IgD-negative memory B cell (primary cell): ENCODE results near the gene SIGLEC15. TPM values are rescaled to one million over a fixed set of nuclear protein-coding genes. Genes with fewer than 3 reads are reported as not detected.

Experiments used
- H3K27ac Mint-ChIP-seq, 3 donors: one replicate each; pipeline ENCODE4 v1.8.0; 2020 to 2022; ENCODE audit warnings: mild to moderate bottlenecking in 3 of 3, mixed read lengths in 3 of 3, moderate library complexity in 1 of 3
- H3K27me3 Mint-ChIP-seq: one replicate; pipeline ENCODE4 v1.8.0; 2021; ENCODE audit warnings: mixed read lengths
- H3K36me3 Mint-ChIP-seq: one replicate; pipeline ENCODE4 v1.8.0; 2020; ENCODE audit warnings: mild to moderate bottlenecking, mixed read lengths
- H3K4me1 Mint-ChIP-seq, 3 donors: one replicate each; pipeline ENCODE4 v1.8.0; 2020 to 2022; ENCODE audit warnings: mixed read lengths in 3 of 3, mild to moderate bottlenecking in 1 of 3
- H3K4me3 Mint-ChIP-seq, 4 donors: one replicate each; pipeline ENCODE4 v1.8.0; 2020 to 2022; ENCODE audit warnings: mild to moderate bottlenecking in 4 of 4, mixed read lengths in 4 of 4, moderate library complexity in 3 of 4
- H3K9me3 Mint-ChIP-seq, 3 donors: one replicate each; pipeline ENCODE4 v1.8.0; 2020 to 2021; ENCODE audit warnings: mixed read lengths in 3 of 3, mild to moderate bottlenecking in 1 of 3
- polyA plus RNA-seq: library from polyadenylated mRNA; unstranded; fragments of 300-500 nt; fragmentation: Illumina TruSeq; gene quantifications from one replicate; pipeline ENCODE4 v1.2.3, GENCODE V29; 2021

The SIGLEC15 gene, protein sequence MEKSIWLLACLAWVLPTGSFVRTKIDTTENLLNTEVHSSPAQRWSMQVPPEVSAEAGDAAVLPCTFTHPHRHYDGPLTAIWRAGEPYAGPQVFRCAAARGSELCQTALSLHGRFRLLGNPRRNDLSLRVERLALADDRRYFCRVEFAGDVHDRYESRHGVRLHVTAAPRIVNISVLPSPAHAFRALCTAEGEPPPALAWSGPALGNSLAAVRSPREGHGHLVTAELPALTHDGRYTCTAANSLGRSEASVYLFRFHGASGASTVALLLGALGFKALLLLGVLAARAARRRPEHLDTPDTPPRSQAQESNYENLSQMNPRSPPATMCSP
- polyA plus RNA-seq = not detected

DNA sequence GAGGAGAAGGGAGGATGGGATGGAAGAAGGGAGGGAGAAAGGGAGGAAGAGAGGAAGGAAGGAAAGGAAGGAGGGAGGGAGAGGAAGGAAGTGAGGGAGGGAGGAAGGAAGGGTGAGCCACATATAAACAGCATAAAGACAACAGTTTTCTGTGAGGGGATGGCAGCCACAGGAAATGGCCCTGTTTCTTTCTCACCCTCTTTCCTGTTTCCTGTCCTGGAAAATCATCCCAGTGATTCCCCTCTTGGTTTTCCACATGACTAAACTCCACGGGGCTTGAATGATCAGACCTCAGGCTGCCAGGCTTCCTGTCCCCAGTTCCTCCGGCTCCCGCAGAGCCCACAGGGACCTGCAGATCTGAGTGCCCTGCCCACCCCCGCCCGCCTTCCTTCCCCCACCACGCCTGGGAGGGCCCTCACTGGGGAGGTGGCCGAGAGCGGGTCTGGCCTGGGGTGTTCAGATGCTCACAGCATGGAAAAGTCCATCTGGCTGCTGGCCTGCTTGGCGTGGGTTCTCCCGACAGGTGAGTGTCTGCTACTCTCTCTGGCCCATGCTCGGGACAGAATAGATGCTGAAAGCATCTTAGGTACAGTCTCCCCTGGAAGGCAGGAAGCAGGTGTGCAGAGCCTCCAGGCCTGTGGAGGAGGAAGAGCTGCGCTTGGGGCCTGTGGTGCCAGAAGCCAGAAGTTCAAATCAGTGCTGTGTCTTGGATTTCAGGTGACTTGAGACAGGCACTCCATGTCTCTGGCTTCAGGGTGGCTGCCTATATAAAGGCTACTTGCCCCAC is at the start of gene SIGLEC15:
Gene SIGLEC15, plus strand, starts transcription at position 418 of the 787 bp plus-strand sequence. Its CDS starts 54 bp downstream, at position 472.
- H3K27me3 Mint-ChIP-seq = peaks cover 9% of the 10 kb centered on the region
- peak within 1 kb of the TSS in 1 of 3 donors; percentile 69 for H3K27ac Mint-ChIP-seq
- peak within 1 kb of the TSS in 2 of 4 donors; percentile 56 to 90 for H3K4me3 Mint-ChIP-seq
- H3K36me3 Mint-ChIP-seq = no peaks in the 10 kb centered on the region
- H3K9me3 Mint-ChIP-seq = peaks cover 4 to 7% (median 6%) of the 10 kb centered on the region in 3 donors
- H3K4me1 Mint-ChIP-seq = peaks cover 8 to 13% (median 10%) of the 10 kb centered on the region in 3 donors

DNA sequence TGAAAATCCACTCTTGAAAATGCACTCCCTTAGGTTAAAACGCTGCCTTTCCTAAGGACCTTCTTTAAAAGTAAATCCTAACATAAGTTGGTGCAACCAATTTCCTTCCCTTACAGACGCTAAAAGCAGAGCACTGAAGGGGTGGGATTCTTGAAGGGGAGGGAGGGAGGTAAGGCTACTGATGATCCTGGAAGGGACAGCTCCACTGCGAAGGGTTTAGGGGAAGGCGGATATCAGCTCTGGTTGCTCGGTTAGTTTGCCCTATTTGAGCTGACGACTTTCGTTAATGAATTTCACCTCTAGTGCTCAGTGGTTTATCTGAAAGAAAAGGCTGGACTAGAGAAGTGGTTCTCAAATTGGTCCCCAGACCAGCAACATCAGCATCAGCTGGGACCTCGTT is 49.7 kb upstream of the SIGLEC15 start:
- Mint-ChIP-seq H3K27ac (no peak overlapping the region), H3K27me3 (peaks cover 25% of the 10 kb centered on the region), H3K9me3 (no peaks in the 10 kb centered on the region), H3K4me3 (peak overlapping the region; percentile 83 to 93 (median 90)), H3K4me1 (peaks cover 10 to 21% (median 14%) of the 10 kb centered on the region in 3 donors), H3K36me3 (no peaks in the 10 kb centered on the region)

DNA sequence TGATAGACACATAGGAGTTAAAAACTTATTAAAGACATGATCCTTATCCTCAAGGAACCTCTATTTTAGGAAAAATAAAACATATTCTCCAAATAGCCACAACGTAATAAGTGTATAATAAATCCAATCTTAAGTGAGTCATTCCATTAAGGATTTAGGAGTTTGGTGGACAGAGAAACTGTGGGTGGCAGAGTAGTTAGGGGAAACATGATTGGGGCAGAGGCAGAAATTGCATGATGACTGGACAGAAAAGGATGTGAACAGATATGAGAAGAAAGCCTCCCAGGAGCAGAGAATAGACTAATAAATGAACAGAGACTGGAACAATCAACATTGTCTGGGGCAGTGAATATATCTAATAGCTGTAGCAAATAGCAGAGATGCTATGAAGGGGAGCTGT is 48.1 kb upstream of the SIGLEC15 start:
- Mint-ChIP-seq H3K4me3 (peak overlapping the region in 1 of 4 donors; percentile 1), H3K9me3 (peaks cover 0 to 2% (median 0%) of the 10 kb centered on the region in 3 donors), H3K27me3 (peaks cover 33% of the 10 kb centered on the region), H3K4me1 (peaks cover 10 to 21% (median 14%) of the 10 kb centered on the region in 3 donors), H3K36me3 (no peaks in the 10 kb centered on the region), H3K27ac (no peak overlapping the region)

DNA sequence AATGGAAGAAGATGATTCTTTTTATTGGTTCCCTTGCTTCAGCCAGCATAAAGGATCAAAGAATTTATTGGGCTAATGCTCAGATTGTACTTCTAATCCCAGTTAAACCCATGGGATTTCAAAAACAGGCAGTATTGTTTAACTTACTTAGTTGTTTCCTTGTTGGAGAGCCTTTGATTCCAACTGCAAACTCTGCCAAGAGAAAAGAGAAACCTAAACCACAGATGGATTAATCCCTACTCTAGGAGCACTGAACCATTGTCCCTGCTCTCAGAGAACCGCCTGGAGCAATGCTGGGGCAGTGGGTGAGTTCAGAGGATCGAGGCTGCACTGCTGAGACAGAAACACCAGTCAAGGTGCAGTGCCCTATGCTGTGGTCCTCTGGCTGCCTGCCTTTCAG is 44.9 kb upstream of the SIGLEC15 start:
- H3K9me3 Mint-ChIP-seq = peaks cover 0 to 2% (median 0%) of the 10 kb centered on the region in 3 donors
- H3K4me1 Mint-ChIP-seq = peaks cover 0 to 4% (median 1%) of the 10 kb centered on the region in 3 donors
- H3K4me3 Mint-ChIP-seq = no peak overlapping the region
- H3K27me3 Mint-ChIP-seq = peaks cover 31% of the 10 kb centered on the region
- H3K27ac Mint-ChIP-seq = no peak overlapping the region
- no peaks in the 10 kb centered on the region for H3K36me3 Mint-ChIP-seq

DNA sequence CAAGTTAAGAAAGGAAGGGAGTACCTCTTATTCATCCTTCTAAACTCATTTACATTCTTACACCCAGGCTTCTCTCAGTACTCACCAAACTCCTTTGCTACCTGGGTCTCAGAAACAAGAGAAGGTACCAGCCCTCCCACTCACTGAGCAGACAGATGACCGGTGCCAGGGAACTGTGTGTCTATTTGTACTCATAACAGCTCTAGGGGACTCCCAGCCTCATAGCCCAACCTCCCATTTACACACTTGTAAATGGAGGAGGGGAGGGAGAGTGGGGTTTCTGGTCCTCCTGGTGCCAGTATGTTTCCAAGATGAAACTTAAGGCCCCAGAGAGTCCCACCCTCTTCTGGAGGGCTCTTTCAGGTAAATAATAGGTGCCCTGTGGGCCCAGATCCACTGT is 42.8 kb upstream of the SIGLEC15 start:
- Mint-ChIP-seq H3K4me3 (no peak overlapping the region), H3K36me3 (no peaks in the 10 kb centered on the region), H3K27me3 (peaks cover 23% of the 10 kb centered on the region), H3K4me1 (no peaks in the 10 kb centered on the region), H3K9me3 (peaks cover 0 to 2% (median 0%) of the 10 kb centered on the region in 3 donors), H3K27ac (no peak overlapping the region)

DNA sequence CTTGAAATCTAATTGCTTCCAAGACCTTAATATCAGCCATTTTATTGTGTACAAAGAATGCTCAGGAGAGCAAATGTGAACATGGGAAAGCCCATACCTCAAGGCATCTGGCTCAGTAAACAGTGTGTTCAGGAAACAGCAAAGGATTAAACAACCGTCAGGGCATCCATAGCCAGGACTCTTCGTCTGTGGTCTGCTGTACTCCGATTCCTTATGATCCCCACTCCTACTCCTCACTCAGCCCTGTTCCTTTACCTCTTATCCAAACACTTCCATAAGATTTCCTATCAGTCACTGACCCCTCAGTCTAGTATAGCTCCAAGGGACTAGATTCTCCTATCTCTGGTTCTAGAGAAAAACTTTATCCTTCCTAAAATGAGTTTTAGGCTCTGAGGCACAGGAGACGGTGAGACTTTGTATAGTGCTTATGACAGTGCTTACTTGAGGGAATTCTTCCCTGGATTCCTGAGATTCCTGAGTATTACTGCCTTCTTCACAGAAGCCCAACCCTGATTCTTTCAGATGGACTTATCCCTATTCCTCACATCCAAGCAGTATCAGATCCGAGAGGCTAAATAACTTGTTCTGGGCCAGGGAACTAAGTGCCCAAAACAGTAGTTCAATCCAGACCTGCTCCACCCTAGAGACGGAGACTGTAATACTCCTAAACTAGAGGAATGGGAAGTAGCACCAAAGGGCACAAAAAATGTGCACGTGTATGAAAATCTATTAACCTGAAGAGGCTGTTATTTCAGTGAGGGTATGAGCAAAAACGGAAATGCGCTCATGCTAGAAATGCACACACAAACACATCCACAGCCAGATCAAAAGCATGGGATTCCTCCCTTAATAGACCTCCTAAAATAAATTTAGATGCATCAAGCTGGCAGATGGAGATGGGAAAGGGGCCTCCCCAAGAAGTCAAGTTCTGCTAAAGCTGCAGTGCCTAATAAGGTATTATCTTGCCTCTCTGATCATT is 42.1 kb upstream of the SIGLEC15 start:
- no peak overlapping the region for H3K27ac Mint-ChIP-seq
- peaks cover 19% of the 10 kb centered on the region for H3K27me3 Mint-ChIP-seq
- no peak overlapping the region for H3K4me3 Mint-ChIP-seq
- no peaks in the 10 kb centered on the region for H3K36me3 Mint-ChIP-seq
- peaks cover 0 to 4% (median 0%) of the 10 kb centered on the region in 3 donors for H3K9me3 Mint-ChIP-seq
- no peaks in the 10 kb centered on the region for H3K4me1 Mint-ChIP-seq

DNA sequence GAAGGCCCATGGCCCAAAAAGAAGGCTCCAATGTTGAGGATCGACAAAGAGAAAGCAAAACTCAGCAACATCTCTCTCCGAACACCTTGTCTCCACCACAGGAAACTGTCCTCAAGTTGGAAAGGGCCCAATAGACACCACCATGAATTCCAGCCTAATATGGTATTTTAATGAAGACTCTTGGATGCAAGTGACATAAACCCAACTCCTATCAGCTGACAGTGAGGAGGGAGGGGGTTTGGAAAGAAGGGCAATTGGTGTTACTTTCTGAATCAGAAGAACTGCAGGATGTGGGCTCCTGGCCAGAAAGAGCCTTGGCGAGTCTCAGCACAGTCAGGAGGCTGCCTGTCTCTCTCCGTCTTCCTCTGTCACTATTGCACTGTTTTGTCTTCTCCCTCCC is 40.3 kb upstream of the SIGLEC15 start:
- no peaks in the 10 kb centered on the region for H3K36me3 Mint-ChIP-seq
- peaks cover 12% of the 10 kb centered on the region for H3K27me3 Mint-ChIP-seq
- no peak overlapping the region for H3K27ac Mint-ChIP-seq
- H3K9me3 Mint-ChIP-seq = peaks cover 0 to 4% (median 0%) of the 10 kb centered on the region in 3 donors
- no peak overlapping the region for H3K4me3 Mint-ChIP-seq
- no peaks in the 10 kb centered on the region for H3K4me1 Mint-ChIP-seq

DNA sequence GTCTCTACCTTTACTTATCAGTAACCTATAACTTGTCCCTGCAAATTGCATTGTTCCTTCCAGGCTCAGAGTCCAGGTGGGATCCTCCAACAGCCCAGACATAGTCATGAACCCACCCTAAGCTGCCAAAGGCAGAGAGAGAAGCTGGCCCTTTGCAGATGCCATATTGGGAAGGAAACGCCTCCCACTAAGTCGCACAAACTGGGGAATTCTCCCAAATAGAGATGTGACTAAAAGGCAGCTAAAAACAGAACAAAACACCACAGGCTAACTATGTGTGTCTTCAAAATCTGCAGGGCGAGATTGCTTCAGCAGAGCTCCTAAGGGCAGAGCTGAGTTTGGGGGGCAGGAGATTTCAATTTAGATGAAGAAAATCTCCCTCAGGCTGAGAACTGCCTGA is 38.5 kb upstream of the SIGLEC15 start:
- Mint-ChIP-seq H3K9me3 (peaks cover 0 to 2% (median 0%) of the 10 kb centered on the region in 3 donors), H3K27ac (no peak overlapping the region), H3K4me3 (no peak overlapping the region), H3K36me3 (peaks cover 4% of the 10 kb centered on the region), H3K27me3 (peaks cover 8% of the 10 kb centered on the region), H3K4me1 (no peaks in the 10 kb centered on the region)

DNA sequence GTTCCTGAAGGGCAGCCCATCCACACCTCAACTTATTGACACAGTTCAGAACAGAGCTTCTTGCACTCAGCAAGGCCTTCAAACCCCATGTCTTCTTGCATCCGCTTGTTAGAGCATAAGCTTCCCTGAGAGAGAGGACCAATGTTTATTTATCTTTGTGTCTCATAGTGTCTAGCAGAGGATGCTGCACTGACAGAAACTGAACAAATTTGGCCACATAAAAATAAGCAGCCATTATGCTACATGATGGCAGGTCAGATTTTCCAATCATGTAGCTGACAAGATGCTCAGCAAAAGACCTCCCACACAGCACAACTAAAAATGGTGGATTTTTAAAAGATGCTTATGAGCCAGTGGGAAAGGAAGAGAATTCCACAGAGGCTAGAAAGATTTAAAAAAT is 38.1 kb upstream of the SIGLEC15 start:
- Mint-ChIP-seq H3K27ac (no peak overlapping the region), H3K4me1 (no peaks in the 10 kb centered on the region), H3K27me3 (peaks cover 5% of the 10 kb centered on the region), H3K36me3 (peaks cover 4% of the 10 kb centered on the region), H3K9me3 (peaks cover 0 to 2% (median 0%) of the 10 kb centered on the region in 3 donors), H3K4me3 (no peak overlapping the region)

DNA sequence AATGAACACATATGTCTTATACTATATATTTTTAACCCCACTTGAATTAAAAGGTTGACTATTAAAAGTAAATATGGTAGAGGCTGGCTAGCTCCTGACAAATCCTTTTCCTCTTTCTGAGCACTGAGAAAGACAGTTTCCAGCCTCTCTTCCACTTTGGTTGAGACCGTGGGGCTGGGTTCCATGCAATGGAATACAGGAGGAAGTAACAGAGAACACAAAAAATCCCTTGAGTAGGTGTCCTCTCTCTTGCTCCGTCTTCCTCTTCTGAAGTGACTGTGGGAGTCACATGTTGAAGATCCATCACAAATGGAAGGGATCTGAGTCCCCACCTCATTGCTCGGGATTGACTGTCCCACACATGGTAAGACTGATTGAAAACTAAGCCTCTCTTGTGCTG is 36.6 kb upstream of the SIGLEC15 start:
- H3K36me3 Mint-ChIP-seq = peaks cover 4% of the 10 kb centered on the region
- no peak overlapping the region for H3K4me3 Mint-ChIP-seq
- peaks cover 0 to 3% (median 2%) of the 10 kb centered on the region in 3 donors for H3K9me3 Mint-ChIP-seq
- no peak overlapping the region for H3K27ac Mint-ChIP-seq
- no peaks in the 10 kb centered on the region for H3K27me3 Mint-ChIP-seq
- H3K4me1 Mint-ChIP-seq = peaks cover 0 to 3% (median 0%) of the 10 kb centered on the region in 3 donors

DNA sequence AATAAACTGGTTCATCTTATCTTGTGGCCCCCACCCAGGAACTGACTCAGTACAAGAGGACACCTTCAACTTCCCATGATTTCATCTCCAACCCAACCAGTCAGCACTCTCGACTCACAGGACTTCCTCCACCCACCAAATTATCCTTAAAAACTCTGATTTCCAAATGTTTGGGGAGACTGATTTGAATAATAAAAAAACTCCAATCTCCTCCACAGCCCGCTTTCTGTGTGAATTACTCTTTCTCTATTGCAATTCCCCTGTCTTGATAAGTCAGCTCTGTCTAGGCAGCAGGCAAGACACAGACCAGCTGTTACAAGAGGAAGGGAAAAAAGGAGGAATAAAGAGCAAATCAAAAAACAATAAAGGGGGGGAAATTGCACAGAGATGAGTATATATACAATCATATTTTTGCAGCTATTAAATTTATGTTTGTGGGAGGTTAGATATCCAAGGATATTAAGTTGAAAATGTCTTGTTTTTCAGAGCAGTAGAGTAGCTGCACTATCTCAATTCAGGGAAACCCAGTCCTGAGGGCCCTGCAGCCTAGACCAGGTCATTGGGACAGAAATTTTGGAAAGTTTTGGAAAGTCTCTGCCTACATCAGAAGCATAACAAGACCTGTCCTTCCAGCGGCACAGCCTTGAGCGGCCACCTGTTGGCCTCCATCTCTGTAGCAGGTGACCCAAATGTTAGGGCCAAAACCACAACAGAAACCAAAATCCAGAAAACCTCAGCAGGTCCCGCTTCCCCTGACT is 32.8 kb upstream of the SIGLEC15 start:
- Mint-ChIP-seq H3K36me3 (peaks cover 5% of the 10 kb centered on the region), H3K4me3 (no peak overlapping the region), H3K27ac (no peak overlapping the region), H3K4me1 (peaks cover 0 to 3% (median 0%) of the 10 kb centered on the region in 3 donors), H3K27me3 (no peaks in the 10 kb centered on the region), H3K9me3 (peaks cover 2 to 6% (median 3%) of the 10 kb centered on the region in 3 donors)

DNA sequence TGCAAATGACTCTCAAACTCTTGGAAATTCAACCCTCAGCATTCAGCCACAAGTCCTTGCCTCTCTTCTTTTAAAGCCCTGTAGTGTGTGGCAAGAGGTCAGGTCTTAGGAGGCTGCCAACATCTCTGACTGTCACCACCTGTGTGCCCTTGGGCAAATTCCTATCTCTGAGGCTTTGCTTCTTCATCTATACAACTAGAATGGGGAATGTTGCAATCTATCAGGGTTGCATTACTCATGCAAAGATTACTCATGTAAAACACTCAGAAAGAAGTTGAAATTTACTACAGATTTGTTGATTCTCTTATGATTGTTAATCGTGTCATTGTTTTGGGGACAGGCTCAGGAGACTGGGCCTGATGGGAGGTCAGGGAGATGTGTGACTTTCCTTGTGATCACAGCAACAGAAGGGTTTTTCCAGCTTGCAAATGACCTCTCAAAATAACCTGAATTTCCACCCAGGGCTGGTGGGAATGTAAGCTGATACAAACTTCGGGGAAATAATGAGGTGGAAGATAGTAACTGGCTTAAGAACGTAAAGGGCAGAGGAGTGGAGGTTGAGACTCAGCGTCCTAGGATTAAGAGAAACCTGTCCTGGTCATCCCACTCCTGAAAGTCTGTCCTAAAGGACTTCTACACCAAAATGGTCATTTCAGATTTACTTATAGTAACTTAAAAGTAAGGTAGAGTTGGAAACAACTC is 32.1 kb upstream of the SIGLEC15 start:
- peaks cover 0 to 6% (median 3%) of the 10 kb centered on the region in 3 donors for H3K9me3 Mint-ChIP-seq
- H3K27me3 Mint-ChIP-seq = no peaks in the 10 kb centered on the region
- no peak overlapping the region for H3K27ac Mint-ChIP-seq
- H3K36me3 Mint-ChIP-seq = peaks cover 5% of the 10 kb centered on the region
- peak overlapping the region in 2 of 4 donors; percentile 45 to 52 for H3K4me3 Mint-ChIP-seq
- peaks cover 0 to 3% (median 0%) of the 10 kb centered on the region in 3 donors for H3K4me1 Mint-ChIP-seq

DNA sequence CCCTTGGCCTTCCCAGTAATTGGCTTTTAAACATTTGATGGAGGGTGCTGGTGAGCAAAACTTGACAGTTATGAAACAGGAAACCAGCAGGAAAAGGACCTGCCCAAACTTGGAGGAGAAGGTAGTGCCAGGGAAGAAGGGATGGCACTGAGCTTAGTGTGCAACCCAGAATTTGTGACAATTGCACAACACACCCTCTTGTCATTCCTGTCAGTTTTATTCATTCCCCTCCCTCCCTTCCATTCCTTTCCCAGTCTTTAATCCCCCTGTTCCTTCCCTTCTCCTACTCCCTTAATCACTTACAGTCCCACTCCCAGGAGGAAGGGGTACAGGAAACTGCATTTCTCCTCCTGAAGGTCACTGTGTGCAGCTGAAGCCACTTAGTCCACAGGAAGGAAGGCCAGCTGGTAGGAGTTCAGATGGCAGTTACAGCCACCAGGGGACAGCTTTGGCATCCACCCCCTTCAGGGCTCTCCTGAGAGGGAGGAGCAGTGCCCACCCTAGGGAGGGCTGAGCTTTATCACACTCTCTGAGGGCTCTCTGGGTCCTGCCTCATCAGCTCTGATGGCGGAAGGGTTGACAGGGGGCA is 24.0 kb upstream of the SIGLEC15 start:
- Mint-ChIP-seq H3K9me3 (peaks cover 0 to 8% (median 2%) of the 10 kb centered on the region in 3 donors), H3K27me3 (peaks cover 13% of the 10 kb centered on the region), H3K4me3 (no peak overlapping the region), H3K36me3 (peaks cover 1% of the 10 kb centered on the region), H3K27ac (no peak overlapping the region), H3K4me1 (no peaks in the 10 kb centered on the region)
